GM23248 (cell line): ENCODE results near the gene DPM1. TPM values are rescaled to one million over a fixed set of nuclear protein-coding genes. Genes with fewer than 3 reads are reported as not detected.

Experiments used
- DNase-seq: peaks from one replicate; pipeline ENCODE4 v3.0.0-alpha.2; 2015
- H2AFZ ChIP-seq: fragments of 200-600 bp; sonication (generic); 2 replicates; pipeline ENCODE4 v1.6.1; 2016; ENCODE audit warnings: antibody characterized with exemption
- H3F3A ChIP-seq: fragments of 200-600 bp; sonication (generic); 2 replicates; pipeline ENCODE4 v1.6.1; 2016; ENCODE audit warnings: mild to moderate bottlenecking, antibody characterized with exemption, mixed run types; ENCODE audit not compliant: insufficient read depth
- H3K27ac ChIP-seq: fragments of 200-600 bp; sonication (generic); 2 replicates; pipeline ENCODE4 v1.5.1; 2016; ENCODE audit warnings: mild to moderate bottlenecking
- H3K27me3 ChIP-seq: fragments of 200-600 bp; sonication (generic); replicated peaks from 2 replicates; pipeline ENCODE4 v1.6.1; 2016; ENCODE audit warnings: mild to moderate bottlenecking; ENCODE audit not compliant: insufficient read depth
- H3K36me3 ChIP-seq: fragments of 200-600 bp; sonication (generic); 2 replicates; pipeline ENCODE4 v1.6.1; 2016; ENCODE audit warnings: low read depth, mild to moderate bottlenecking
- H3K4me1 ChIP-seq: fragments of 200-600 bp; sonication (generic); 2 replicates; pipeline ENCODE4 v1.6.1; 2016; ENCODE audit warnings: mild to moderate bottlenecking; ENCODE audit not compliant: insufficient read depth
- H3K4me2 ChIP-seq: fragments of 200-600 bp; sonication (generic); one replicate; pipeline ENCODE4 v1.6.1; 2016; ENCODE audit warnings: mild to moderate bottlenecking; ENCODE audit not compliant: unreplicated experiment
- H3K4me3 ChIP-seq: fragments of 200-600 bp; sonication (generic); 2 replicates; pipeline ENCODE4 v1.5.1; 2016; ENCODE audit warnings: mild to moderate bottlenecking
- H3K79me2 ChIP-seq: fragments of 200-600 bp; sonication (generic); 2 replicates; pipeline ENCODE4 v1.6.1; 2016; ENCODE audit warnings: mild to moderate bottlenecking; ENCODE audit not compliant: insufficient read depth
- H3K9ac ChIP-seq: fragments of 200-600 bp; sonication (generic); 2 replicates; pipeline ENCODE4 v1.6.1; 2016; ENCODE audit warnings: mild to moderate bottlenecking
- H3K9me2 ChIP-seq: fragments of 200-600 bp; sonication (generic); 2 replicates; pipeline ENCODE4 v1.6.1; 2016; ENCODE audit warnings: mixed run types, mild to moderate bottlenecking, moderate library complexity; ENCODE audit not compliant: insufficient read depth
- H3K9me3 ChIP-seq: fragments of 200-600 bp; sonication (generic); one replicate; pipeline ENCODE4 v1.6.1; 2017; ENCODE audit warnings: low read depth
- H4K20me1 ChIP-seq: fragments of 200-600 bp; sonication (generic); 2 replicates; pipeline ENCODE4 v1.6.0; 2016; ENCODE audit not compliant: insufficient read depth
- EZH2 ChIP-seq: fragments of 200-600 bp; sonication (generic); IDR thresholded peaks from 2 replicates; pipeline ENCODE4 v1.6.1; 2018; ENCODE audit warnings: antibody characterized with exemption, mild to moderate bottlenecking; ENCODE audit not compliant: insufficient read depth, poor library complexity, severe bottlenecking
- EZH2phosphoT487 ChIP-seq: fragments of 200-600 bp; sonication (generic); IDR thresholded peaks from 2 replicates; pipeline ENCODE4 v1.6.1; 2018; ENCODE audit warnings: antibody characterized with exemption, moderate library complexity, mild to moderate bottlenecking, low read depth; ENCODE audit not compliant: insufficient read depth
- WGBS, 2 experiments: methylation state at CpG; one replicate each; pipeline ENCODE4 v1.1.6; 2015 to 2017; ENCODE audit warnings: low lambda C conversion rate in 2 of 2, low coverage in 1 of 2; ENCODE audit errors: missing lambda C conversion rate in 2 of 2; 5-methylcytosine and 5-hydroxymethylcytosine counted together
- in situ Hi-C: fragments of 300-500 bp; cut with MboI; formaldehyde crosslinking; loops from 2 replicates; pipeline ENCODE4 v1.15.0; 2020
- polyA plus RNA-seq: library from polyadenylated mRNA; unstranded; fragments of >200 nt; fragmentation: Nextera tagmentation; extraction: Ambion mirVana; gene quantifications from 2 replicates; pipeline ENCODE4 v1.2.1, GENCODE V29; 2016
- total RNA-seq: library from RNA; depleted of rRNA; stranded (reverse); fragments of >200 nt; shearing (Covaris generic); gene quantifications from 2 replicates; pipeline ENCODE4 v1.2.3, GENCODE V29; 2014

Gene DPM1
- total and polyA plus RNA-seq, 2 experiments from 2014 or later, result 93.1 to 127 TPM

DNA sequence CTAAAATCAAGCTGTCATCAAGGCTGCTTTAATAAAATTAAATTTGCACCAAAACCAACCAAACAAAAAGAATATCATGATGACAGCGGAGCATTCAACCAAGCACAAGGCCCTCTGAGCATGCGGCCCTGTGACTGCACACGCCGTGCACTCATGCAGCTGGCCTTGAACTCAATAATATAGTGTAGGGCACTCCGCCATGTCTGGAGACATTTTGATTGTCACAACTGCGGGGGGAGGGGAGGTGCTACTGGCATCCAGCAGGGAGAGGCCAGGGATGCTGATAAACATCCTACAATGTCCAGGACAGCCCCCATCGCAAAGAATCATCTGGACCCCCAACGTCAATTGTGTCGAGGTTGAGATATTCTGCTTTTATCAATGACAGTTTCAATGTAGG lies 10.0 kb upstream of the DPM1 start:
- no peaks in the 10 kb centered on the region for H3K79me2 ChIP-seq
- no peak for DNase-seq
- 71 to 72% methylated on average over 9 of the region's 9 CpGs for WGBS, 2 experiments
- H3K4me3 ChIP-seq, result no peak overlapping the region
- no peaks in the 10 kb centered on the region for H3K36me3 ChIP-seq
- H3K4me2 ChIP-seq, result no peak overlapping the region
- H4K20me1 ChIP-seq, result no peaks in the 10 kb centered on the region
- in situ Hi-C loops, result no loop called here
- H2AFZ ChIP-seq, result no peak overlapping the region
- no peaks in the 10 kb centered on the region for H3K9me2 ChIP-seq
- no peaks in the 10 kb centered on the region for H3K4me1 ChIP-seq
- H3K27ac ChIP-seq, result no peak overlapping the region
- H3K9me3 ChIP-seq, result no peaks in the 10 kb centered on the region
- no peaks in the 10 kb centered on the region for H3K27me3 ChIP-seq
- no peak overlapping the region for H3K9ac ChIP-seq
- H3F3A ChIP-seq, result 0 out of 2 replicates have a peak, but pooled peaks cover 8% of the 10 kb centered on the region
- TF ChIP-seq EZH2 (no peak), EZH2phosphoT487 (no peak)

DNA sequence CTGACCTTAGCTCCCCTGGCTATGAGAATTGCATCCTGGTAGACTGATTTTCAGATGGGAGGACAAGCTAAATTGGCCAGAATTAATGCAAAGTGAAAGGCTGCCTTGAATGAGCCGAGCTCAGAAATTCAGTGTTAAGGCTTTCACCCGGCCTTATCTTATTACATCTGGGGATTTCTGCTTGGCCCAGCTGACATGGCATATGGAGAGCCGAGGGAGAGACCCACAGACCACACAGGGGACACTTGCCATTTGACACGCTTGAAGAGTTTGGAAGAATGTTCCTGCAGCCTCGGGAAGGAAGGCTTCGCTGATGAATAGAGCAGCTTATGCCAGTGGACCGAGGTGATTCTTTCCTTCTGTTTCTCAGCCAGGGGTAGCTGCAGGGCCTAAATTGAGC lies 9.3 kb upstream of the DPM1 start:
- Histone ChIP-seq H3K36me3 (no peaks in the 10 kb centered on the region), H3K4me3 (no peak overlapping the region), H3K4me2 (no peak overlapping the region), H4K20me1 (no peaks in the 10 kb centered on the region), H3K9me3 (no peaks in the 10 kb centered on the region), H3F3A (0 out of 2 replicates have a peak, but pooled peaks cover 9% of the 10 kb centered on the region), H2AFZ (no peak overlapping the region), H3K27ac (no peak overlapping the region), H3K9ac (no peak overlapping the region), H3K79me2 (peaks cover 5% of the 10 kb centered on the region; the same call in 1 of the 2 replicates), H3K27me3 (no peaks in the 10 kb centered on the region), H3K9me2 (no peaks in the 10 kb centered on the region), H3K4me1 (no peaks in the 10 kb centered on the region)
- 45 to 46% methylated on average over 7 of the region's 7 CpGs for WGBS, 2 experiments
- TF ChIP-seq EZH2, result no peak
- TF ChIP-seq EZH2phosphoT487, result no peak
- in situ Hi-C loops, result no loop called here
- no peak for DNase-seq

DNA sequence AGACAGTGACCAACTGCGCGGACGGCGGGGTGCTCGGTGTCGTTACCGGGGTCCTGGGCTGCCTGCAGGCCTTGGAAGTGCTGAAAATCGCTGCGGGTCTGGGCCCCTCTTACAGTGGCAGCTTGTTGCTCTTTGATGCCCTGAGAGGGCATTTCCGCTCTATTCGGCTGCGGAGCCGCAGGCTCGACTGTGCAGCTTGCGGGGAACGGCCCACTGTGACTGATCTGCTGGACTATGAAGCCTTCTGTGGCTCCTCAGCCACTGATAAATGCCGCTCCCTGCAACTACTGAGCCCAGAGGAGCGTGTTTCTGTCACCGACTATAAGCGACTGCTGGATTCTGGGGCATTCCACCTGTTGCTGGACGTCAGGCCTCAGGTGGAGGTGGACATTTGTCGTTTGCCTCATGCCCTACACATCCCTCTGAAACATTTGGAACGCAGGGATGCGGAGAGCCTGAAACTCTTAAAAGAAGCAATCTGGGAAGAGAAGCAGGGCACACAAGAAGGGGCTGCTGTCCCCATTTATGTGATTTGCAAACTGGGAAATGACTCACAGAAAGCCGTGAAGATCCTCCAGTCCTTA lies 1.3 kb upstream of the DPM1 start:
- H2AFZ ChIP-seq, result peak overlapping the region; percentile 84; the same call in 1 of the 2 replicates
- in situ Hi-C loops, result no loop called here
- H3K4me2 ChIP-seq, result peak overlapping the region; percentile 88
- TF ChIP-seq EZH2phosphoT487 (no peak), EZH2 (no peak)
- peak overlapping the region; percentile 88 for H3K4me3 ChIP-seq
- 0 out of 2 replicates have a peak, but pooled peaks cover 9% of the 10 kb centered on the region for H3F3A ChIP-seq
- H3K27me3 ChIP-seq, result no peaks in the 10 kb centered on the region
- H3K9me3 ChIP-seq, result no peaks in the 10 kb centered on the region
- H3K4me1 ChIP-seq, result peaks cover 41% of the 10 kb centered on the region
- peaks cover 10% of the 10 kb centered on the region; the same call in 1 of the 2 replicates for H3K36me3 ChIP-seq
- no peaks in the 10 kb centered on the region for H3K9me2 ChIP-seq
- WGBS, 2 experiments, result 54% methylated on average over 25 of the region's 25 CpGs
- peak overlapping the region; percentile 92 for H3K27ac ChIP-seq
- H4K20me1 ChIP-seq, result peaks cover 4% of the 10 kb centered on the region; the same call in 1 of the 2 replicates
- peaks cover 79% of the 10 kb centered on the region for H3K79me2 ChIP-seq
- H3K9ac ChIP-seq, result peak overlapping the region; percentile 97
- DNase-seq, result no peak

DNA sequence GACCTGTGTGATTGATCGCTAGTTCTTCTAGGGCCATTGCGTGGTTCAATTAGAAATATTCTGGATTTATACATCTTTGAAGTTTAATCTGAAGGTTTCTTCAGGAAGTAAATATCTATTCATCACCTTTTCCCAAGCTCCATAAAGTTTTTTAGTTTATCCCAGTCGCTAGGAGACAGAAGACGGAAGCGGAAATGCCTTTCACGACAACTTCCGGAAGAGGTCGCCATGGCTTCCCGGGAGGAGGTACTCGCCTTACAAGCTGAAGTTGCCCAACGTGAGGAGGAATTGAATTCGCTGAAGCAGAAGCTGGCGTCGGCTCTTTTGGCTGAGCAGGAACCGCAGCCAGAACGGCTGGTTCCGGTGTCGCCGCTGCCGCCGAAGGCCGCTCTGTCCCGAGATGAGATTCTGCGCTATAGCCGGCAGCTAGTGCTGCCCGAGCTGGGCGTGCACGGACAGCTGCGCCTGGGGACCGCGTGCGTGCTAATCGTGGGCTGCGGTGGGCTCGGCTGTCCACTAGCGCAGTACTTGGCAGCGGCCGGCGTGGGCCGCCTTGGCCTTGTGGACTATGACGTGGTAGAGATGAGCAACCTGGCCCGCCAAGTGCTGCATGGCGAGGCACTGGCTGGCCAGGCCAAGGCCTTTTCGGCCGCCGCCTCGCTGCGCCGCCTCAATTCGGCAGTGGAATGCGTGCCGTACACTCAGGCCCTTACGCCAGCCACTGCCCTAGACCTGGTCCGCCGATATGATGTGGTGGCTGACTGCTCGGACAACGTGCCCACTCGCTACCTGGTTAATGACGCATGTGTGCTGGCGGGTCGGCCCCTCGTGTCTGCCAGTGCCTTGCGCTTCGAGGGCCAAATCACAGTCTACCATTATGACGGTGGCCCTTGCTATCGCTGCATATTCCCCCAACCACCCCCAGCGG lies 547 bp upstream of the DPM1 start, which contains the start of gene MOCS3:
MOCS3 (plus strand) TSS at position 204 of the 928 bp plus-strand sequence; CDS start at position 229, 25 bp downstream.
- in situ Hi-C loops, result no loop called here
- Histone ChIP-seq H3F3A (0 out of 2 replicates have a peak, but pooled peaks cover 7% of the 10 kb centered on the region), H2AFZ (peak within 1 kb of the TSS; percentile 84), H3K9me3 (no peaks in the 10 kb centered on the region), H3K4me3 (peak within 1 kb of the TSS; percentile 88), H3K79me2 (peaks cover 86% of the 10 kb centered on the region), H3K9ac (peak within 1 kb of the TSS; percentile 97), H3K27me3 (no peaks in the 10 kb centered on the region), H3K4me1 (peaks cover 41% of the 10 kb centered on the region), H4K20me1 (peaks cover 4% of the 10 kb centered on the region; the same call in 1 of the 2 replicates), H3K9me2 (no peaks in the 10 kb centered on the region), H3K27ac (peak within 1 kb of the TSS; percentile 92), H3K4me2 (peak within 1 kb of the TSS; percentile 88), H3K36me3 (peaks cover 18% of the 10 kb centered on the region; the same call in 1 of the 2 replicates)
- peak; percentile 97 for DNase-seq
- TF ChIP-seq EZH2phosphoT487 (no peak), EZH2 (no peak)
- WGBS, 2 experiments, result 1 to 2% methylated on average over 66 of the region's 67 CpGs
